Naive B cell (primary cell): ENCODE results near the gene ANKRD6. TPM values are rescaled to one million over a fixed set of nuclear protein-coding genes. Genes with fewer than 3 reads are reported as not detected.

ENCODE experiments used
- ATAC-seq, 2 donors: fragments of 150-1000 bp; cut with Tn5 transposase; 2 replicates each; pipeline ENCODE4 v1.10.0; 2021; ENCODE audit warnings: low read depth in 2 of 2, mild to moderate bottlenecking in 2 of 2, moderate library complexity in 2 of 2
- DNase-seq: peaks from one replicate; pipeline ENCODE4 v3.0.0; 2022
- H3K27ac Mint-ChIP-seq, 6 donors: one replicate each; pipeline ENCODE4 v1.8.0; 2020 to 2022; ENCODE audit warnings: mild to moderate bottlenecking in 6 of 6, mixed read lengths in 6 of 6, moderate library complexity in 5 of 6, inconsistent platforms in 2 of 6
- H3K27me3 Mint-ChIP-seq, 3 donors: one replicate each; pipeline ENCODE4 v1.8.0; 2021 to 2022; ENCODE audit warnings: mixed read lengths in 3 of 3, mild to moderate bottlenecking in 1 of 3
- H3K36me3 Mint-ChIP-seq, 2 donors: one replicate each; pipeline ENCODE4 v1.8.0; 2020 to 2022; ENCODE audit warnings: mixed read lengths in 2 of 2, inconsistent platforms in 1 of 2, mild to moderate bottlenecking in 1 of 2
- H3K4me1 Mint-ChIP-seq, 3 donors: one replicate each; pipeline ENCODE4 v1.8.0; 2020 to 2022; ENCODE audit warnings: mixed read lengths in 3 of 3, inconsistent platforms in 1 of 3, mild to moderate bottlenecking in 1 of 3, moderate library complexity in 1 of 3
- H3K4me3 Mint-ChIP-seq, 8 donors: one replicate each; pipeline ENCODE4 v1.8.0; 2020 to 2022; ENCODE audit warnings: mild to moderate bottlenecking in 8 of 8, mixed read lengths in 8 of 8, moderate library complexity in 8 of 8, inconsistent platforms in 2 of 8
- H3K9me3 Mint-ChIP-seq, 7 donors: one replicate each; pipeline ENCODE4 v1.8.0; 2020 to 2022; ENCODE audit warnings: mixed read lengths in 7 of 7, mild to moderate bottlenecking in 5 of 7, inconsistent platforms in 2 of 7, moderate library complexity in 1 of 7
- polyA plus RNA-seq, 6 donors: library from polyadenylated mRNA; unstranded; fragments of 300-500 nt; fragmentation: Illumina TruSeq; gene quantifications; one replicate each; pipeline ENCODE4 v1.2.3, GENCODE V29; 2021; ENCODE audit warnings: low read depth in 6 of 6

The ANKRD6 gene
- polyA plus RNA-seq, 6 donors from 2014 or later, result 0.63 to 1.2 (median 1.1) TPM; not detected in 1

DNA sequence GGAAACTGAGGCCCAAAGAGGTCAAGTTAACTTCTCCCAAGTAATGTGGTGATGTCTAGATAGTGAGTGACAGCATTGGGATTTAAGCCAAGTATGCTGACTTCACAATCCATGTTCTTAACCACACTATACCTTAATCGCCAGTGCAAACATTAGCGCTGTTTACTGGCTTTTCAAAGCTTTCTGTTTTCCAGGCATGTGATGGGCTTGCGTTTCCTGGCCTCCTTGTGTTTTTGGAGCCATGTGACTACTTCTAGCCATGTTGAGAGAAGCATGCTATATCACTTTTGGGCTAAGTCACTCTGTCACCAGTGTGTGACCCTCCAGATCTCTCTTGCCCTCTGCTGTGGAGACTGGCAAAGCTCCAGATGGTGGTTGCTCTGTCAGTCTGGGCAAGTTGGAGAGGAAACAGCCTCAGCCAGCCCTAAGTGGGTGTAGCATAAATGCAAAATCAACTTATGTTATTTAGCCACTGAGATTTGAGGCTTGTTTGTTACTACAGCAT lies 76.9 kb downstream of the ANKRD6 start:
- H3K4me3 Mint-ChIP-seq, result peak overlapping the region in 1 of 8 donors; percentile 70
- DNase-seq (no peak), ATAC-seq (no peak)
- H3K36me3 Mint-ChIP-seq, result no peaks in the 10 kb centered on the region
- no peaks in the 10 kb centered on the region for H3K9me3 Mint-ChIP-seq
- peaks cover 0 to 2% (median 0%) of the 10 kb centered on the region in 3 donors for H3K4me1 Mint-ChIP-seq
- peak overlapping the region in 1 of 6 donors; percentile 8 for H3K27ac Mint-ChIP-seq
- no peaks in the 10 kb centered on the region for H3K27me3 Mint-ChIP-seq

DNA sequence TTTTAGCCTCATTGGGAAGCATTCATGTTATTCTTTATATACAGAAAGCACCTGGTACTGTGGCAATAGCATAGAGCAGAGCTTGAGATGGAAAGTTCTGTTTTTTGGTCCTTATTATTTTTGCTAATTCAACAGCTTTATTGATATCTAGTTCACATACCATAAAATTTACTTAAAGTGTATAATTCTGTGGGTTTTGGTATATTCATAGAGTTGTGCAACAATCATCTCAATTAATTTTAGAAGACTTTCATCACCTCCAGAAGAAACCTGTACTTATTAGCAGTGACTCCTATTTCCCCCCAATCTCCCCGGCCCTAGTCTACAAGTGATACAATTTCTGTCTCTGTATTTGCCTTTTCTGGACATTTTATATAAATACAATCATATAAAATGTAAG lies 77.4 kb downstream of the ANKRD6 start:
- Mint-ChIP-seq H3K4me3 (no peak overlapping the region), H3K9me3 (no peaks in the 10 kb centered on the region), H3K4me1 (peaks cover 0 to 2% (median 0%) of the 10 kb centered on the region in 3 donors), H3K27me3 (no peaks in the 10 kb centered on the region), H3K27ac (no peak overlapping the region), H3K36me3 (no peaks in the 10 kb centered on the region)
- DNase-seq, result no peak
- ATAC-seq, result no peak

DNA sequence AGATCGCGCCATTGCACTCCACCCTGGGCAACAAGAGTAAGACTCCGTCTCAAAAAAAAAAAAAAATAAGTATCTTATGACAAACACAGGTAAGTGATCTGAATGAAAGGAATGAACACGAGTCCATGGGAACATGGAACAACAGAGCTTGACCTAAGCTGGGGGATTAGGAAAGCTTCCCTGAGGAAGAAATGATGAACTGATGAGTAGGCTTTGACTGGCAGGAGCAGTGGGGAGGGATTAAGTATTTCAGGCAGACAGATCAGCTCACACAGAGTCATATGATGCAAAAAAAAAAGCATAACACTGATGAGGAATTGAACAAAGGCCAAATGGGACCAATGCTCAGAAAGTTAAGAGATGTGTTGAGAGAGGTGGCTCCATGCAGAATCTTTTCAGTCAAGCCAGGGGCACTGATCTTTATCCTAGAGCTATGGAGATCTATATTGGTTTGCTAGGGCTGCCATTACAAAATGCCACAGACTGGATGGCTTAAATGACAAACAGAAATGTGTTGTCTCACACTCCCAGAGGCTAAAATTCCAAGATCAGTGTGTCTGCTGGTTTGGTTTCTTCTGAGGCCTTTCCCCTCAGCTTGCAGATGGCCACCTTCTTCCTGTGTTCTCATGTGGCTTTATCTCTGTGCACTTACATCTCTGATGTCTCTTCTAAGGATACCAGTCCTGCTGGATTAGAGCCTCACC lies 85.6 kb downstream of the ANKRD6 start:
- H3K4me1 Mint-ChIP-seq, result peaks cover 0 to 5% (median 0%) of the 10 kb centered on the region in 3 donors
- DNase-seq (no peak), ATAC-seq (no peak)
- H3K27ac Mint-ChIP-seq, result no peak overlapping the region
- H3K4me3 Mint-ChIP-seq, result no peak overlapping the region
- H3K9me3 Mint-ChIP-seq, result peaks cover 0 to 4% (median 0%) of the 10 kb centered on the region in 7 donors
- no peaks in the 10 kb centered on the region for H3K36me3 Mint-ChIP-seq
- H3K27me3 Mint-ChIP-seq, result no peaks in the 10 kb centered on the region

DNA sequence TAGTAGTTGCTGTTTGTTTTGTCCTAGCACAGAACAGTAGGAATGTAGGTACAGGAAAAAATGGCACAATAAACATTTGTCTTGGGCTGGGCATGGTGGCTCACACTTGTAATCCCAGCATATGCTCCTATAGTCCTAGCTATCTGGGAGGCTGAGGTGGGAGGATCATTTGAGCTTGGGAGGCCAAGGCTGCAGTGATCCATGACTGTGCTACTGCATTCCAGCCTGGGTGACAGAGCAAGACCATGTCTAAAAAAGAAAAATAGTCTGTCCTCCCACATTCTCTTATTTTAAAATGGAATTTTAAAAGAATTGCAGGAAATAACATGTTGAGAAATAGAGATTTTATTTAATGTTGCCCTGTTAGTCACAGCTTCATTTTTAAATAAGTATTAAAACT lies 87.8 kb downstream of the ANKRD6 start:
- H3K4me1 Mint-ChIP-seq, result peaks cover 0 to 5% (median 0%) of the 10 kb centered on the region in 3 donors
- H3K36me3 Mint-ChIP-seq, result no peaks in the 10 kb centered on the region
- DNase-seq (no peak), ATAC-seq (no peak)
- H3K27me3 Mint-ChIP-seq, result no peaks in the 10 kb centered on the region
- H3K4me3 Mint-ChIP-seq, result no peak overlapping the region
- no peak overlapping the region for H3K27ac Mint-ChIP-seq
- H3K9me3 Mint-ChIP-seq, result peaks cover 0 to 4% (median 0%) of the 10 kb centered on the region in 7 donors

DNA sequence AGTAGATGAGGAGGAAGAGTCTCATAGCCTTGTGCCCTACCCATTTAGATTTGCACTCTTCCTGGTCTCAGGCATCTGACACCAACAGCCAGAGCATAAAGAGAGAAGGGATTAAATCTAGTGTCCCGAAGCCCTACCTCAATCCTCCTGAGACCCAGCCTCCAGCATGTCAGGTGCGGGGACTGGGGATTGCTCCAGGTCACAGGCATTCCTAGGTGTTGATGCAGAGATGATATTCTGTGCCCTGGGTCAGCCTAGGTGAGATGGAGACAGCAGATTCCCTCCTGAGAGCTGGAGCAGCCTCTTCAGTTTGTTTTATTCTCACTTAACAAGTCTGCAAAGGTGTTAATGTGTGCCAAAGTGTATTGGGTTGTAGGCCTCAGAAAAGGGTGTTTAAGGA lies 89.8 kb downstream of the ANKRD6 start:
- Mint-ChIP-seq H3K4me1 (peaks cover 0 to 5% (median 0%) of the 10 kb centered on the region in 3 donors), H3K27me3 (no peaks in the 10 kb centered on the region), H3K9me3 (peaks cover 0 to 4% (median 0%) of the 10 kb centered on the region in 7 donors), H3K4me3 (no peak overlapping the region), H3K27ac (no peak overlapping the region), H3K36me3 (no peaks in the 10 kb centered on the region)
- DNase-seq (no peak), ATAC-seq (no peak)

DNA sequence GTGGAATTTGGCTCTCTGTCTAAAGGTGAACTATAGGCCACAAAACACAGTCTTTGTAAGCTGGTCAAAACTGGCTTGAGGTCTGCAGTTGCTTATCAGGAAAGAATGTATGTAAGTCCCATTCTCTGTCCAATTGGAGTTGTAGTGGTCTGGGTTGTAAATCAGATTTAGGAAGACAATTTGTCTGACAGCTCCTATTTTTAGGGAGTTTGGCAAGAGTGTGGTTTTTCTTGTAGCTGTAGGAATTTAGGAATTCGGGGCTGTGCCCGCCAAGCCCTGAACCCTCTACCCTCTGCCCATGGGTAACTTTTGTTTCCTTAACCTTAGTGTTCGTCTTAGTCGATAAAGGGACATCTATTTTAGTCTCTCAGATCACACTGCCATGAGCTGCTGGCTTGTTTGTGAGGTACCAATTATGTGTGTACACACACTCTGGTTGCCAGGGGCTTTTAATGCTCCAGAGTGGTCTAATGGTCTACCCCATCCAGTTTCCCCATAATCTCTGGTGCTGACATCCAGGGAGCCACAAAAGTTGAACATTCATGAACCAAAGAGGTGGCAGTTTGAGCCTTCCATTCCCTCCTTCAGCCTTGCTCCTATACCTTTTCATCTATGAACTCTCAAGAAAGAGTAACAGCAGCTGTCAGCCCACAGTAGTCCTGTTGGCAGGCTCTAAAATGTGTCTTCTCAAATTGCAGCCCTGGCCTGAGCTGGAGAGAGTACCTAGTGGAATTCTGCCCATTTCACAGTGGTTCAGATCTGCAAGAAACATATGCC lies 93.0 kb downstream of the ANKRD6 start:
- no peak for ATAC-seq
- Mint-ChIP-seq H3K4me1 (no peaks in the 10 kb centered on the region), H3K27me3 (no peaks in the 10 kb centered on the region), H3K4me3 (no peak overlapping the region), H3K36me3 (no peaks in the 10 kb centered on the region), H3K27ac (no peak overlapping the region), H3K9me3 (no peaks in the 10 kb centered on the region)
- DNase-seq, result no peak

DNA sequence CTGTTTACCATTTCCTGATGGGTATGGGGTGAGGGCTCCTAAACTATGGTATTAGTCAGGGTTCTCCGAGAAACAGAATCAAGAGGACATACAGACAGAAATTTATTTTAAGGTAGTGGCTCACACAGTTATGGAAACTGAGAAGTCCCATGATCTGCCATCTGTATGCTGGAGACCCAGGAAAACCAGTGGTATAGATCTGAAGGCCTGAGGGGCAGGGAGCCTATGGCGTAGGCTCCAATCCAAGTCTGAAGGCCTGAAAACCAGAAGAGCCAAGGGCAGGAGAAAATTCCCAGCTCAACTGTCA lies 93.6 kb downstream of the ANKRD6 start:
- no peak overlapping the region for H3K4me3 Mint-ChIP-seq
- H3K36me3 Mint-ChIP-seq, result no peaks in the 10 kb centered on the region
- H3K27ac Mint-ChIP-seq, result no peak overlapping the region
- H3K4me1 Mint-ChIP-seq, result no peaks in the 10 kb centered on the region
- DNase-seq (no peak), ATAC-seq (no peak)
- H3K9me3 Mint-ChIP-seq, result no peaks in the 10 kb centered on the region
- H3K27me3 Mint-ChIP-seq, result no peaks in the 10 kb centered on the region

DNA sequence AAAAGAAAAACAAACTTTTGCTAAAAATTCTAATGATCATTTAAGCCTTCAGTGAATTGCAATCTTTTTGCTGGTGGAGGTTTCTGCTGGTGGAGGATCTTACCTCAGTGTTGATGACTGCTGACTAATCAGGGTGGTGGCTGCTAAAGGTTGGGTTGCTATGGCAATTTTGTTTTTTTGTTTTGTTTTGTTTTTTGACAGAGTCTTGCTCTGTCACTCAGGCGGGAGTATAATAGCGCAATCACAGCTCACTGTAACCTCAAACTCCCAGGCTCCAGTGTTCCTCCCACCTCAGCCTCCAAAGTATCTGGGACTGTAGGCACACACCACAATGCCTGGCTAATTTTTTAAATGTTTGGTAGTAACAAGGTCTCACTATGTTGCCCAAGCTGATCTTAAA lies 94.7 kb downstream of the ANKRD6 start:
- Mint-ChIP-seq H3K4me3 (no peak overlapping the region), H3K9me3 (peaks cover 0 to 3% (median 0%) of the 10 kb centered on the region in 7 donors), H3K27me3 (no peaks in the 10 kb centered on the region), H3K4me1 (no peaks in the 10 kb centered on the region), H3K27ac (no peak overlapping the region), H3K36me3 (peaks cover 0 to 6% of the 10 kb centered on the region in 2 donors)
- no peak for DNase-seq
- ATAC-seq, result no peak

DNA sequence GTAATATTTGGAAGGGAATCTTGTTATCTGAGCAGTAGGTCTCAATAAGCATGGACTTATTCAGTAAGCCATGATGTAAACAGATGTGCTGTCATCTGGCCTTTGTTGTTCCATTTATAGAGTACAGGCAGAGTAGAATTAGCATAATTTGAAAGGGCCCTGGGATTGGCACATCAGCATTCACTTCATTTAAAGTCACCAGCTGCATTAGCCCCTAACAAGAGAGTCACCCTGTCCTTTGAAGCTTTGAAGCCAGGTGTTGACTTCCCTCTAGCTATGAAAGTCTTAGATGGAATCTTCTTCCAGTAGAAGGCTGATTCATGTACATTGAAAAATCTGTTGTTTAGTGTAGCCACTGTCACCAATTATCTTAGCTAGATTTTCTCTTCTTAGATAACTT lies 95.9 kb downstream of the ANKRD6 start:
- H3K27ac Mint-ChIP-seq, result no peak overlapping the region
- ATAC-seq (no peak), DNase-seq (no peak)
- H3K4me3 Mint-ChIP-seq, result no peak overlapping the region
- H3K27me3 Mint-ChIP-seq, result no peaks in the 10 kb centered on the region
- H3K4me1 Mint-ChIP-seq, result no peaks in the 10 kb centered on the region
- H3K9me3 Mint-ChIP-seq, result peaks cover 0 to 3% (median 0%) of the 10 kb centered on the region in 7 donors
- H3K36me3 Mint-ChIP-seq, result peaks cover 0 to 7% of the 10 kb centered on the region in 2 donors

DNA sequence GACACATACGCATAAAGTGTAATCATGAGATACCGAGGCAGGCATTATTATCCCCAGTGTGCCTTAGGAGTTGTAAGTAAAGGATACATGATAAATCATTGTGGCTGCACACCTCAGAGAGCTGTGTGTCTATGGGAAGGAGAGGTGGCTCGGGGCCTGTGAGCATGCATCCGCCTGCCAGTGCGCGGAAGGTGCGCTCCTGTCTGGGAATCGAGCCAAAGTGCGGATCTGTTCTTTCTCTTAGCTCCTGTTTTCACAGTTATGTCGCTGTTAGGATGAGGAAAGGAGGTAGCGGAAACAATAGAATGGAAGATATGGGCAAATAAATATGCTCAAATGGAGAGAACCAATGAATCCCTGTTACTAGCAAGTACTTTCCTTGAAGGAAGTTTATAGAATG lies 98.0 kb downstream of the ANKRD6 start:
- Mint-ChIP-seq H3K4me1 (no peaks in the 10 kb centered on the region), H3K27ac (peak overlapping the region in 1 of 6 donors; percentile 64), H3K9me3 (peaks cover 0 to 3% (median 0%) of the 10 kb centered on the region in 7 donors), H3K36me3 (peaks cover 0 to 7% of the 10 kb centered on the region in 2 donors), H3K4me3 (no peak overlapping the region), H3K27me3 (no peaks in the 10 kb centered on the region)
- ATAC-seq, result no peak
- no peak for DNase-seq

DNA sequence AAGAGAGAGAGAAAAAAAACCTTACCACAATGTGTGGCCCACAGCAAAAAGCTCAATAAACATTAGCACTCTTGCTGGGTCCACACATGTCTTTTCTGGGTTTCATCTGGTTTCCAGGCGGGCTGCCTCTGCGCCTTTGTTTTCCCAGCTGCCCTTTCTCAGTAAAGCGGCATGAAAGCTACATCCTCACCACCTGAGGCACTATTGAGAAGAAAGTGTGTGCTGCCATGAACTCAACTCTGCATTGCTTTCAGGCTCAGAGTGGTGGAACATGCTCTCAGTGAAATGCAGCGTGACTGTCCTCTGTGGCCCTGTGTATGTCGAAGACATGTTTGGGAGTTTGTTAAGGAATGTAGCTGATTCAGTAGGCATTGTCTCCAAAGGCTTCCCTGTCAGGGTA lies 103.3 kb downstream of the ANKRD6 start:
- DNase-seq (no peak), ATAC-seq (no peak)
- Mint-ChIP-seq H3K36me3 (peaks cover 0 to 7% of the 10 kb centered on the region in 2 donors), H3K27ac (no peak overlapping the region), H3K4me1 (no peaks in the 10 kb centered on the region), H3K9me3 (peaks cover 0 to 3% (median 0%) of the 10 kb centered on the region in 7 donors), H3K27me3 (no peaks in the 10 kb centered on the region), H3K4me3 (no peak overlapping the region)

DNA sequence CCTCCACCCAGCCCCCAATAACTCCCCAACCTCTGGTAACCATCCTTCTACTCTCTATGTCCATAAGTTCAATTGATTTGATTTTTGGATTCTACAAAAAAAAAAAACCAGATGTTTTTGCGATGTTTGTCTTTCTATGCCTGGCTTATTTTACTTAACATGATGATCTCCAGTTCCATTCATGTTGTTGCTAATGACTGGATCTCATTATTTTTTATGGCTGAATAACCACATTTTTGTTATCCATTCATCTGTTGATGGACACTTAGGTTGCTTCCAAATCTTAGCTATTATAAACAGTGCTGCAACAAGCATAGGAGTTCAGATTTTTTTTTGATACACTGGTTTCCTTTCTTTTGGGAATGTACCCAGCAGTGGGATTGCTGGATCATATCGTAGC lies 106.8 kb downstream of the ANKRD6 start:
- H3K4me3 Mint-ChIP-seq, result peak overlapping the region in 1 of 8 donors; percentile 29
- H3K4me1 Mint-ChIP-seq, result no peaks in the 10 kb centered on the region
- no peaks in the 10 kb centered on the region for H3K9me3 Mint-ChIP-seq
- peaks cover 0 to 7% of the 10 kb centered on the region in 2 donors for H3K36me3 Mint-ChIP-seq
- peaks cover 0 to 10% (median 0%) of the 10 kb centered on the region in 3 donors for H3K27me3 Mint-ChIP-seq
- no peak overlapping the region for H3K27ac Mint-ChIP-seq
- no peak for DNase-seq
- no peak for ATAC-seq

DNA sequence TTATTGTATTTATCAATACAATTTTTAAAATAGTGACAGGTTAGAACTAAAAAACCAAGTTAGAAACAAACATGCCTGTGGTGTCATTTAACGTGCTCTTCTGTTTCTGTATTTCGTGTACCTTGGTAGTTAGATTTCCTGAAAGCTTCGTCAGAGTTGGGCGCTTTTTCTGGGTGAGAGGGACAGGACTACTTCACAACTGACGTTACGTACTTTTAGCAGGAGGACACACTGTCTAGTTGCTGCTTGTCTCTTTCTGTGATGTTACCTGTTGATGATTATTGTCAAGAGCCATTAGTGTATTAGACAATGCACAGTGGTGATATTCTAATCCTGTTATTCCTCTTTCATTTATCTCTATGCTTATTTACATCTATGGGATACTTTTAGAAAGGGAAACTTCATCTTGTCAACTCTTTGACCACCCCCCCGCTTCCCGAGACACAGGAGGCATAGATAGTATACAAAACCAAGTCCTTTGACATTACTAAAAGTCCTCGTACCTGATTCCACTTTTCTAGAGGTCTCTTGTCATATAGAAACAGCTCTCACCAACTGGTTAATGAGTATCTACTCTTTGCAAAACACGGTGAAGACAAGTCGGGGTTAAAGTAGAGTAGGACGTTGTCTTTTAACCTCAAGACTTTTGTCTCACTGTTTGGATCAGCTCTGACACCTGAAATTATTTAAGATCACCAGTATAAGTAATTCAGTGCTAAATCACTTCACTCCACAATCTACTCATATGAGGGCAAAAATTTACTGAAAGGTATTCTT lies 109.3 kb downstream of the ANKRD6 start:
- ATAC-seq (no peak), DNase-seq (no peak)
- Mint-ChIP-seq H3K9me3 (no peaks in the 10 kb centered on the region), H3K4me3 (no peak overlapping the region), H3K4me1 (no peaks in the 10 kb centered on the region), H3K27me3 (peaks cover 0 to 10% (median 0%) of the 10 kb centered on the region in 3 donors), H3K36me3 (peaks cover 0 to 7% of the 10 kb centered on the region in 2 donors), H3K27ac (no peak overlapping the region)
